SU-DHL-6 (cell line): ENCODE results near the gene RANBP3.

Experiments used
- H2AFZ ChIP-seq: fragments of 200-600 bp; sonication (generic); 2 replicates; pipeline ENCODE4 v1.6.1; 2014; ENCODE audit warnings: low read depth, mild to moderate bottlenecking, moderate library complexity, mixed read lengths, antibody characterized with exemption, low read length; ENCODE audit not compliant: severe bottlenecking
- H3F3A ChIP-seq: fragments of 200-600 bp; shearing (Covaris generic); 2 replicates; pipeline ENCODE4 v1.6.0; 2016; ENCODE audit warnings: antibody characterized with exemption, mild to moderate bottlenecking; ENCODE audit not compliant: insufficient read depth
- H3K27ac ChIP-seq: fragments of 200-600 bp; sonication (generic); 2 replicates; pipeline ENCODE4 v1.5.1; 2016; ENCODE audit warnings: low read depth, mild to moderate bottlenecking, low read length, moderate library complexity, mixed read lengths
- H3K27me3 ChIP-seq: fragments of 200-600 bp; sonication (generic), shearing (Covaris generic); 2 replicates; pipeline ENCODE4 v1.6.0; 2014; ENCODE audit warnings: mild to moderate bottlenecking, low read length
- H3K36me3 ChIP-seq: fragments of 200-600 bp; sonication (generic); 2 replicates; pipeline ENCODE4 v1.6.1; 2014; ENCODE audit warnings: mild to moderate bottlenecking, low read length, mixed read lengths
- H3K4me2 ChIP-seq: fragments of 300-600, 200-600 bp; shearing (Covaris generic), sonication (generic); 2 replicates; pipeline ENCODE4 v1.6.0; 2014; ENCODE audit warnings: low read length, low read depth, mild to moderate bottlenecking; ENCODE audit not compliant: poor library complexity, severe bottlenecking
- H3K4me3 ChIP-seq: fragments of 200-600 bp; sonication (generic); 2 replicates; pipeline ENCODE4 v1.5.1; 2014; ENCODE audit warnings: antibody characterized with exemption, low read length, mild to moderate bottlenecking, mixed read lengths; ENCODE audit not compliant: insufficient read depth, poor library complexity, severe bottlenecking
- H3K79me2 ChIP-seq: fragments of 200-600 bp; sonication (generic); 2 replicates; pipeline ENCODE4 v1.6.1; 2014; ENCODE audit warnings: mild to moderate bottlenecking, low read length, moderate library complexity; ENCODE audit not compliant: insufficient read depth
- H3K9ac ChIP-seq: fragments of 200-600 bp; sonication (generic); 2 replicates; pipeline ENCODE4 v1.7.0; 2014; ENCODE audit warnings: mild to moderate bottlenecking, low read length
- H3K9me2 ChIP-seq: fragments of 200-600 bp; sonication (generic); replicated peaks from 2 replicates; pipeline ENCODE4 v1.6.1; 2014; ENCODE audit warnings: low read length; ENCODE audit not compliant: insufficient read depth
- H3K9me3 ChIP-seq: fragments of 200-600 bp; sonication (generic); 2 replicates; pipeline ENCODE4 v1.6.1; 2014; ENCODE audit warnings: low read length, mixed read lengths; ENCODE audit not compliant: insufficient read depth
- H4K20me1 ChIP-seq: fragments of 200-600 bp; sonication (generic); 2 replicates; pipeline ENCODE4 v1.6.1; 2014; ENCODE audit warnings: low read depth, mild to moderate bottlenecking, antibody characterized with exemption, low read length, moderate library complexity, mixed read lengths
- CTCF ChIP-seq: fragments of 200-600 bp; sonication (generic); IDR thresholded peaks from one replicate; pipeline ENCODE4 v1.5.1; 2017; ENCODE audit warnings: antibody characterized with exemption, mild to moderate bottlenecking, low read length, moderate library complexity; ENCODE audit not compliant: insufficient read depth, poor library complexity, severe bottlenecking
- EZH2phosphoT487 ChIP-seq: fragments of 200-600 bp; sonication (generic), shearing (Covaris generic); conservative IDR thresholded peaks from 2 replicates; pipeline ENCODE4 v1.6.1; 2018; ENCODE audit warnings: mild to moderate bottlenecking, antibody characterized with exemption, low read length, moderate library complexity, mixed read lengths

RANBP3 gene

DNA sequence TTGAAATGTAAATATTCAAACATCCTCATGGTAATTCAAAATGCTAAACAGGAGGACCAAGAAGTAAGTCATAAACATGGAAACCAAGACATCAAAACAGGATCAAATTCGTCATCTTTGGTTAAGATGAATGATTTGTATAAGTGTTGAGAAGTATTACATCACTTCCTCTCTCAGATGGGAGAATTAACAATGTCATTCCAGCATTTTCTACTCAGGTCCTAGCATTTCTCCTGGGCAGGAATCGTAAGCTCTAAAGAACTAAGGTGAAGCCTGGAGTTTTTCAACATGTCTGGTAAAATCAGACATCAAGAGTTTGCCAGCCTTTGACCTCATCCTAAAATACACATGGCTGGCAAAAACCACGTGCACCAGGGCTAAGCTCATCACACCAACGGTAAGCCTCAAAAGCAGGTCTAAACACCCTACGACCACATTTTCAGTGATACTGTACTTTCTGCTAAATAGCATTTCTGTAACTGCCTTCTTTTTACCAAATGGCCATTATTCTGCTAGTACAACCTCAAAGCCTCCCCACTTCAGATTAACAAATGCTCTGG is 24.8 kb downstream of the RANBP3 start:
- Histone ChIP-seq H3K9ac (no peak overlapping the region), H2AFZ (no peak overlapping the region), H3K27ac (no peak overlapping the region), H3K79me2 (peaks cover 99% of the 10 kb centered on the region), H3K9me2 (no peaks in the 10 kb centered on the region), H3K9me3 (no peaks in the 10 kb centered on the region), H3K4me2 (no peak overlapping the region), H4K20me1 (peaks cover 22% of the 10 kb centered on the region; the same call in 1 of the 2 replicates), H3K36me3 (no peaks in the 10 kb centered on the region), H3K4me3 (no peak overlapping the region), H3K27me3 (no peaks in the 10 kb centered on the region), H3F3A (peaks cover 15% of the 10 kb centered on the region; the same call in 1 of the 2 replicates)
- TF ChIP-seq CTCF, result no peak
- no peak for TF ChIP-seq EZH2phosphoT487

DNA sequence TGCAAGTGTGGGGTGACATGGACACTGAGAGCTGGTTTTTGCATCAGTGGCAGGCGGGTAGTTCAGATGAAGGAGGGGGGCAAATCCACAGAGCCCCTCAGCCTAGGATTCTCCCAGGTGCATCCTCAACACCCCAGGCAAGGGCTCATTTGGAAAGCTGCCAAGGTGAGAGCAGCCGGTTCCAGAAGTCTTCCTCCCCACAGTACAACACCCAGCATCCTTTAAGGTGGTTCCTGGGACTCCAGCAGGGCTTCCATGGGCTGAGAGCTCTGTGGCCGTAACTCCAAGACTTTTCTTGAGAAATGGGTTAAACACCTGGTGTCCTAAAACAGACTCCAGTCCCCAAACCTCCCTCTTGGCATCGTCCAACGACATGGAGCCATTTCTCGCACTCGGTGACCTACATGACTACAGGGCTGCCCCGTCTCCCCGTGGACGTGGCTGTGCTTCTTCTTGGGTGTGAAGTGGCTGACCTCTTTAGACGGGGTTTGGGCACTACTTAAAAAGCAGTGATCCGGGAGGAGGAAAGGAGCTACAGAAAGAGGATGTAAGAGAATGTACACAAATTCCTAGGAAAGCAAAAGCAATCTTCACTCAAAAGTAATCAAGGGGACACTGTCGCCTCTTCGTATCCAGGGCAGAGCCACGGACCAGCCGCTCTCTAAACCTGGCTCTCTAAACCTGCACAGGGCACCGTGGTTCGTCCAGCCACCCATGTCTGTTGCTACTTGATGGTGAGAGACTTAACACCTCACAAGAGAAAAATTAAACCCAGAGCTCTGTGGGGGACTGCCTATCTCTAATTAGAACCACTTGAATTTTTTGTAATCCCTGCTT is 25.5 kb downstream of the RANBP3 start:
- H3K36me3 ChIP-seq, result no peaks in the 10 kb centered on the region
- no peak overlapping the region for H3K4me2 ChIP-seq
- H3K4me3 ChIP-seq, result no peak overlapping the region
- H3K9me2 ChIP-seq, result no peaks in the 10 kb centered on the region
- no peak overlapping the region for H3K27ac ChIP-seq
- no peaks in the 10 kb centered on the region for H3K9me3 ChIP-seq
- peaks cover 15% of the 10 kb centered on the region; the same call in 1 of the 2 replicates for H3F3A ChIP-seq
- peaks cover 99% of the 10 kb centered on the region for H3K79me2 ChIP-seq
- H2AFZ ChIP-seq, result no peak overlapping the region
- H3K27me3 ChIP-seq, result no peaks in the 10 kb centered on the region
- H4K20me1 ChIP-seq, result peaks cover 18% of the 10 kb centered on the region; the same call in 1 of the 2 replicates
- TF ChIP-seq EZH2phosphoT487, result no peak
- no peak for TF ChIP-seq CTCF
- no peak overlapping the region for H3K9ac ChIP-seq

GRCh38 chr19:5951338-5951861 is 26.5 kb downstream of the RANBP3 start:
- no peak overlapping the region for H3K4me2 ChIP-seq
- H3K9me2 ChIP-seq, result no peaks in the 10 kb centered on the region
- H3K27me3 ChIP-seq, result no peaks in the 10 kb centered on the region
- no peak overlapping the region for H3K9ac ChIP-seq
- H3K9me3 ChIP-seq, result no peaks in the 10 kb centered on the region
- TF ChIP-seq CTCF (no peak), EZH2phosphoT487 (no peak)
- H2AFZ ChIP-seq, result no peak overlapping the region
- no peak overlapping the region for H3K27ac ChIP-seq
- peaks cover 18% of the 10 kb centered on the region; the same call in 1 of the 2 replicates for H4K20me1 ChIP-seq
- H3F3A ChIP-seq, result peaks cover 15% of the 10 kb centered on the region; the same call in 1 of the 2 replicates
- peaks cover 99% of the 10 kb centered on the region for H3K79me2 ChIP-seq
- H3K36me3 ChIP-seq, result no peaks in the 10 kb centered on the region
- no peak overlapping the region for H3K4me3 ChIP-seq
